ENCODE results near the gene KCNMA1.

Gene KCNMA1

DNA sequence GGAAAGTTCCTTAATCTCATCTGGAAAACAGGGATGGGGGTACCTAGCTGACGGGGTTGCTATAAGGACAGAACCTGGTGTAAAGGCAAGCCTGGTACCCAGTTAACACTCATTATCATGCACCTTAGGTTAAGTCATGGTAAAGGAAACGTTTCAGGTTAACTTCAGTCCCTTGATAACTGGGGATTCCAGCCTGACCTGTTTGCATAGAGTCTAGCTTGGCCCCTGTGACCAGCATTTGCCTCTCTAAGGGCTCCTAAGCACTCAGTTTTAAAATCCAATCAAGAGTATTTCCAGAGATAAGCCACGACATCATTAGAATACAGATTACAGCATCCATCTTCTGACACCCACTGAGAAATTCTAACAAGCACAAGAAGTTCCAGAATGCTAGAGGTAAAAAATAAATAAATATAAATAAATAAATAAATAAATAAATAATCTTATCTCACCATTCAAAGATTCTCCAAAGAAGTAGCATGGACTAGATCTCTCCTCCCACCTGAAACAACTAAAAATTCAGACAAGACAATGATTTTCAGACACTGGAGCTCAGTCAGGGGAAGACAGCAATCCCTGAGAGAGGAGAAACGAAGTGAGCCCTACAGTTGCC, 184.6 kb downstream of the KCNMA1 start:
- no peak overlapping the region for H2AK5ac ChIP-seq (ENCODE audit: low read length, severe bottlenecking)
- H3K4me2 ChIP-seq (ENCODE audit: low read length, poor library complexity, severe bottlenecking): no peak overlapping the region
- peaks cover 17% of the 10 kb centered on the region for H3K79me1 ChIP-seq (replicated peaks; ENCODE audit: low read length, poor library complexity, severe bottlenecking)
- no peak overlapping the region for H3K27ac ChIP-seq (ENCODE audit: low read length, poor library complexity, severe bottlenecking)
- H3K18ac ChIP-seq (ENCODE audit: low read depth in 1 of 2, low read length in 2 of 2): no peak overlapping the region
- DNase-seq: no peak
- no peak overlapping the region for H3K14ac ChIP-seq (ENCODE audit: low read length in 2 of 2)
- peaks cover 0 to 3% of the 10 kb centered on the region in 2 experiments for H3K36me3 ChIP-seq (ENCODE audit: control insufficient read depth in 1 of 2, insufficient read depth in 2 of 2, low read depth in 1 of 2, low read length in 2 of 2)
- no peaks in the 10 kb centered on the region for H3K27me3 ChIP-seq (ENCODE audit: control insufficient read depth in 1 of 2, insufficient read depth in 1 of 2, low read length in 2 of 2)
- no peak overlapping the region for H2BK15ac ChIP-seq (ENCODE audit: low read depth, poor library complexity, severe bottlenecking)
- H2BK5ac ChIP-seq (ENCODE audit: low read depth, low read length, poor library complexity, severe bottlenecking): no peak overlapping the region
- H2AFZ ChIP-seq (ENCODE audit: low read depth, low read length): no peak overlapping the region
- H4K91ac ChIP-seq (ENCODE audit: low read length): no peak overlapping the region
- H2BK12ac ChIP-seq (ENCODE audit: low read length in 2 of 2): no peak overlapping the region
- H3K23ac ChIP-seq (ENCODE audit: low read length in 2 of 2): peak overlapping the region in 1 of 2 experiments; percentile 42
- no peak overlapping the region for H3K9ac ChIP-seq (ENCODE audit: low read length)
- no peaks in the 10 kb centered on the region for H3K4me1 ChIP-seq (ENCODE audit: control insufficient read depth, insufficient read depth, low read depth, low read length)
- H3K4ac ChIP-seq (ENCODE audit: low read depth in 1 of 2, low read length in 2 of 2): no peak overlapping the region
- H2BK120ac ChIP-seq (ENCODE audit: low read depth, low read length): no peak overlapping the region
- no peak overlapping the region for H3K4me3 ChIP-seq (ENCODE audit: insufficient read depth in 1 of 2, low read depth in 1 of 2, low read length in 2 of 2)
- WGBS: 86% methylated on average over 4 of the region's 4 CpGs
- H4K8ac ChIP-seq (ENCODE audit: low read length): no peak overlapping the region
- no peaks in the 10 kb centered on the region for H3K9me3 ChIP-seq (ENCODE audit: control insufficient read depth, low read length)

GRCh38 chr10:77451886-77452285, 185.7 kb downstream of the KCNMA1 start:
- Histone ChIP-seq H2BK5ac (ENCODE audit: low read depth, low read length, poor library complexity, severe bottlenecking) (no peak overlapping the region), H2AK5ac (ENCODE audit: low read length, severe bottlenecking) (no peak overlapping the region), H3K23ac (ENCODE audit: low read length in 2 of 2) (no peak overlapping the region), H3K4me2 (ENCODE audit: low read length, poor library complexity, severe bottlenecking) (no peak overlapping the region), H3K4me3 (ENCODE audit: insufficient read depth in 1 of 2, low read depth in 1 of 2, low read length in 2 of 2) (no peak overlapping the region), H4K91ac (ENCODE audit: low read length) (no peak overlapping the region), H3K4me1 (ENCODE audit: control insufficient read depth, insufficient read depth, low read depth, low read length) (no peaks in the 10 kb centered on the region), H3K4ac (ENCODE audit: low read depth in 1 of 2, low read length in 2 of 2) (no peak overlapping the region), H4K8ac (ENCODE audit: low read length) (no peak overlapping the region), H2BK12ac (ENCODE audit: low read length in 2 of 2) (no peak overlapping the region), H2BK120ac (ENCODE audit: low read depth, low read length) (no peak overlapping the region), H3K9me3 (ENCODE audit: control insufficient read depth, low read length) (no peaks in the 10 kb centered on the region), H3K9ac (ENCODE audit: low read length) (no peak overlapping the region), H3K36me3 (ENCODE audit: control insufficient read depth in 1 of 2, insufficient read depth in 2 of 2, low read depth in 1 of 2, low read length in 2 of 2) (peaks cover 0 to 3% of the 10 kb centered on the region in 2 experiments), H3K79me1 (replicated peaks; ENCODE audit: low read length, poor library complexity, severe bottlenecking) (peaks cover 14% of the 10 kb centered on the region), H3K18ac (ENCODE audit: low read depth in 1 of 2, low read length in 2 of 2) (no peak overlapping the region), H2BK15ac (ENCODE audit: low read depth, poor library complexity, severe bottlenecking) (no peak overlapping the region), H3K14ac (ENCODE audit: low read length in 2 of 2) (no peak overlapping the region), H3K27me3 (ENCODE audit: control insufficient read depth in 1 of 2, insufficient read depth in 1 of 2, low read length in 2 of 2) (no peaks in the 10 kb centered on the region), H2AFZ (ENCODE audit: low read depth, low read length) (no peak overlapping the region), H3K27ac (ENCODE audit: low read length, poor library complexity, severe bottlenecking) (no peak overlapping the region)
- 100% methylated on average over 2 of the region's 2 CpGs for WGBS
- no peak for DNase-seq

- H3K23ac ChIP-seq (ENCODE audit: low read length in 2 of 2): no peak overlapping the region
- H3K18ac ChIP-seq (ENCODE audit: low read depth in 1 of 2, low read length in 2 of 2): no peak overlapping the region
- H3K4me1 ChIP-seq (ENCODE audit: control insufficient read depth, insufficient read depth, low read depth, low read length): no peaks in the 10 kb centered on the region
- no peak overlapping the region for H3K4ac ChIP-seq (ENCODE audit: low read depth in 1 of 2, low read length in 2 of 2)
- H3K9me3 ChIP-seq (ENCODE audit: control insufficient read depth, low read length): no peaks in the 10 kb centered on the region
- H4K8ac ChIP-seq (ENCODE audit: low read length): no peak overlapping the region
- H2BK5ac ChIP-seq (ENCODE audit: low read depth, low read length, poor library complexity, severe bottlenecking): no peak overlapping the region
- no peaks in the 10 kb centered on the region for H3K36me3 ChIP-seq (ENCODE audit: control insufficient read depth in 1 of 2, insufficient read depth in 2 of 2, low read depth in 1 of 2, low read length in 2 of 2)
- no peak overlapping the region for H2BK12ac ChIP-seq (ENCODE audit: low read length in 2 of 2)
- H4K91ac ChIP-seq (ENCODE audit: low read length): no peak overlapping the region
- H3K27me3 ChIP-seq (ENCODE audit: control insufficient read depth in 1 of 2, insufficient read depth in 1 of 2, low read length in 2 of 2): no peaks in the 10 kb centered on the region
- H3K9ac ChIP-seq (ENCODE audit: low read length): no peak overlapping the region
- no peak overlapping the region for H2BK120ac ChIP-seq (ENCODE audit: low read depth, low read length)
- no peak overlapping the region for H3K4me3 ChIP-seq (ENCODE audit: insufficient read depth in 1 of 2, low read depth in 1 of 2, low read length in 2 of 2)
- DNase-seq: no peak
- H3K79me1 ChIP-seq (replicated peaks; ENCODE audit: low read length, poor library complexity, severe bottlenecking): peaks cover 15% of the 10 kb centered on the region
- no peak overlapping the region for H3K4me2 ChIP-seq (ENCODE audit: low read length, poor library complexity, severe bottlenecking)
- H2AK5ac ChIP-seq (ENCODE audit: low read length, severe bottlenecking): no peak overlapping the region
- H2AFZ ChIP-seq (ENCODE audit: low read depth, low read length): no peak overlapping the region
- WGBS: 76% methylated on average over 3 of the region's 5 CpGs
- H3K14ac ChIP-seq (ENCODE audit: low read length in 2 of 2): no peak overlapping the region
- H2BK15ac ChIP-seq (ENCODE audit: low read depth, poor library complexity, severe bottlenecking): no peak overlapping the region
- no peak overlapping the region for H3K27ac ChIP-seq (ENCODE audit: low read length, poor library complexity, severe bottlenecking)
These were observed 189.4 kb downstream of the KCNMA1 start for GRCh38 chr10:77448226-77448625.

DNA sequence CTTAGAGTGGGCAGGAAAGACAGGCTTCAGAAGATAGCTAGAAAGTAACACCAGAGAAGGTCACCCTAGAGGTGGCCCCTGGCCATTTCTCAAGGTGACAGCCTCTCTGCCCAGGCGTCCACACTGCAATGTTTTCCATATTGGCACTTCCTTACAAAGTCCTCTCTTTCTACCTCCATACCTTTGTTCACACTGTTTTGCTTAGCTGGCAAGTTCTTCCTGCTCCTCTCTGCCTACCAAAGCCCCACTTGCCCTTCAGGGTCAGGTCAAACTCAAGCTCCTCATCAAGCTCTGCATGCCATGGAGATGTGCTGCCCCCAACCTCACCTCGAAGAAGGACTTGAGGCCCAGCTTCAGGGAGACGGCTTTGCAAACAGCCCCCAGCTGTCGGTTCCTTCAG, 190.9 kb downstream of the KCNMA1 start:
- DNase-seq: no peak

More for the DNA sequence above, 190.9 kb downstream of the KCNMA1 start:
- H3K36me3 ChIP-seq (ENCODE audit: control insufficient read depth in 1 of 2, insufficient read depth in 2 of 2, low read depth in 1 of 2, low read length in 2 of 2): no peaks in the 10 kb centered on the region
- H2BK15ac ChIP-seq (ENCODE audit: low read depth, poor library complexity, severe bottlenecking): no peak overlapping the region
- WGBS: 94% methylated on average over 4 of the region's 4 CpGs
- no peak overlapping the region for H3K23ac ChIP-seq (ENCODE audit: low read length in 2 of 2)
- H4K91ac ChIP-seq (ENCODE audit: low read length): no peak overlapping the region
- H3K9me3 ChIP-seq (ENCODE audit: control insufficient read depth, low read length): no peaks in the 10 kb centered on the region
- no peak overlapping the region for H2BK5ac ChIP-seq (ENCODE audit: low read depth, low read length, poor library complexity, severe bottlenecking)
- no peak overlapping the region for H3K4me2 ChIP-seq (ENCODE audit: low read length, poor library complexity, severe bottlenecking)
- no peak overlapping the region for H3K14ac ChIP-seq (ENCODE audit: low read length in 2 of 2)
- no peak overlapping the region for H3K27ac ChIP-seq (ENCODE audit: low read length, poor library complexity, severe bottlenecking)
- no peak overlapping the region for H3K9ac ChIP-seq (ENCODE audit: low read length)
- no peaks in the 10 kb centered on the region for H3K4me1 ChIP-seq (ENCODE audit: control insufficient read depth, insufficient read depth, low read depth, low read length)
- peaks cover 12% of the 10 kb centered on the region for H3K79me1 ChIP-seq (replicated peaks; ENCODE audit: low read length, poor library complexity, severe bottlenecking)
- H2BK12ac ChIP-seq (ENCODE audit: low read length in 2 of 2): no peak overlapping the region
- H2AFZ ChIP-seq (ENCODE audit: low read depth, low read length): no peak overlapping the region
- H2BK120ac ChIP-seq (ENCODE audit: low read depth, low read length): no peak overlapping the region
- no peak overlapping the region for H3K18ac ChIP-seq (ENCODE audit: low read depth in 1 of 2, low read length in 2 of 2)
- H4K8ac ChIP-seq (ENCODE audit: low read length): no peak overlapping the region
- H3K27me3 ChIP-seq (ENCODE audit: control insufficient read depth in 1 of 2, insufficient read depth in 1 of 2, low read length in 2 of 2): no peaks in the 10 kb centered on the region
- H3K4me3 ChIP-seq (ENCODE audit: insufficient read depth in 1 of 2, low read depth in 1 of 2, low read length in 2 of 2): no peak overlapping the region
- no peak overlapping the region for H2AK5ac ChIP-seq (ENCODE audit: low read length, severe bottlenecking)
- H3K4ac ChIP-seq (ENCODE audit: low read depth in 1 of 2, low read length in 2 of 2): no peak overlapping the region

All from mesenchymal stem cell (in vitro differentiated cells and primary cell).